H1 (cell line): ENCODE measurements around the gene VPS37C. TPM values are rescaled to one million over a fixed set of nuclear protein-coding genes. Genes with fewer than 3 reads are reported as not detected.

Experiments used
- CREB1 ChIP-seq: IDR thresholded peaks from 2 replicates; pipeline ENCODE4 v1.6.1; 2012; ENCODE audit warnings: inconsistent platforms
- SP4 ChIP-seq: IDR thresholded peaks from 2 replicates; pipeline ENCODE4 v1.6.1; 2012; ENCODE audit warnings: low read length, inconsistent platforms
- polyA plus RNA-seq, 7 experiments: library from polyadenylated mRNA; depleted of rRNA in 3 of 7; stranded (reverse) in 5 of 7; unstranded in 2 of 7; fragments of >200 nt in 5 of 7; fragments of 200-250 nt in 2 of 7; gene quantifications; 1 replicate in 5 of 7; 2 replicates in 1 of 7; 4 replicates in 1 of 7; pipeline versions ENCODE4 v1.2.1 to v1.2.3, GENCODE V29; 2011 to 2013; ENCODE audit warnings: missing spikeins in 2 of 7, mixed read lengths in 2 of 7
- total RNA-seq: library from RNA; stranded (reverse); fragmentation: NEBNext Ultra II Directional; extraction: Animal tissue kit (Norgen Biotek cat#: 25700); gene quantifications from 2 replicates; pipeline ENCODE4 v1.2.1, GENCODE V29; 2021
- TF ChIP-seq, protein P1 (sequence below): fragments of 300-600 bp; sonication (generic); IDR thresholded peaks from 2 replicates; pipeline ENCODE4 v1.7.1; 2012; ENCODE audit warnings: low read length, moderate library complexity, mild to moderate bottlenecking, inconsistent platforms; ENCODE audit not compliant: insufficient replicate concordance
- TF ChIP-seq, protein P2 (sequence below): IDR thresholded peaks from 2 replicates; pipeline ENCODE4 v1.6.1; 2011; ENCODE audit warnings: low read depth, mild to moderate bottlenecking, low read length; ENCODE audit not compliant: insufficient read depth

Gene VPS37C
- total and polyA plus RNA-seq, 2 of the 8 experiments (the other 6 are each of a cell fraction or from before 2014, with no cell fraction given), result 12.9 to 21.0 TPM

DNA sequence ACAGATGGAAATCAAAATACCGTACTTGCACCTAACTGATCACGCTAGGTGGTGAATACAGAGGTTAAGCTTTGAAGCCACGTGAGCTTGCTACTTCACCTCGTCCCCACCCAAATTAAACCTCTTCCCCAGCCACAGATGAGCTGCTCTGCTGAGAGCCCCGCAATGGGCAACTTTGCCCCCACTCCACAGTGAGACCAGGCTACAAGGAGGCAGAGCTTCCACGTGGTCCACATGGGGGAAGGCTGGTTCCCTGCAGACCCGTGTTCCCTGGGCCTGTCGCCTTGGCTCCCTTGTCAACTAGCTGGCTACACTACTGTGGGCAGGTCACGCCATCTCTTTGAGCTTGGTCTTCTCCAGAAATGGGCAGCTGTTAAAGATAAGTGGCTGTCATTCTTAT lies 48.0 kb downstream of the VPS37C start (continued):
- TF ChIP-seq, protein P1, sequence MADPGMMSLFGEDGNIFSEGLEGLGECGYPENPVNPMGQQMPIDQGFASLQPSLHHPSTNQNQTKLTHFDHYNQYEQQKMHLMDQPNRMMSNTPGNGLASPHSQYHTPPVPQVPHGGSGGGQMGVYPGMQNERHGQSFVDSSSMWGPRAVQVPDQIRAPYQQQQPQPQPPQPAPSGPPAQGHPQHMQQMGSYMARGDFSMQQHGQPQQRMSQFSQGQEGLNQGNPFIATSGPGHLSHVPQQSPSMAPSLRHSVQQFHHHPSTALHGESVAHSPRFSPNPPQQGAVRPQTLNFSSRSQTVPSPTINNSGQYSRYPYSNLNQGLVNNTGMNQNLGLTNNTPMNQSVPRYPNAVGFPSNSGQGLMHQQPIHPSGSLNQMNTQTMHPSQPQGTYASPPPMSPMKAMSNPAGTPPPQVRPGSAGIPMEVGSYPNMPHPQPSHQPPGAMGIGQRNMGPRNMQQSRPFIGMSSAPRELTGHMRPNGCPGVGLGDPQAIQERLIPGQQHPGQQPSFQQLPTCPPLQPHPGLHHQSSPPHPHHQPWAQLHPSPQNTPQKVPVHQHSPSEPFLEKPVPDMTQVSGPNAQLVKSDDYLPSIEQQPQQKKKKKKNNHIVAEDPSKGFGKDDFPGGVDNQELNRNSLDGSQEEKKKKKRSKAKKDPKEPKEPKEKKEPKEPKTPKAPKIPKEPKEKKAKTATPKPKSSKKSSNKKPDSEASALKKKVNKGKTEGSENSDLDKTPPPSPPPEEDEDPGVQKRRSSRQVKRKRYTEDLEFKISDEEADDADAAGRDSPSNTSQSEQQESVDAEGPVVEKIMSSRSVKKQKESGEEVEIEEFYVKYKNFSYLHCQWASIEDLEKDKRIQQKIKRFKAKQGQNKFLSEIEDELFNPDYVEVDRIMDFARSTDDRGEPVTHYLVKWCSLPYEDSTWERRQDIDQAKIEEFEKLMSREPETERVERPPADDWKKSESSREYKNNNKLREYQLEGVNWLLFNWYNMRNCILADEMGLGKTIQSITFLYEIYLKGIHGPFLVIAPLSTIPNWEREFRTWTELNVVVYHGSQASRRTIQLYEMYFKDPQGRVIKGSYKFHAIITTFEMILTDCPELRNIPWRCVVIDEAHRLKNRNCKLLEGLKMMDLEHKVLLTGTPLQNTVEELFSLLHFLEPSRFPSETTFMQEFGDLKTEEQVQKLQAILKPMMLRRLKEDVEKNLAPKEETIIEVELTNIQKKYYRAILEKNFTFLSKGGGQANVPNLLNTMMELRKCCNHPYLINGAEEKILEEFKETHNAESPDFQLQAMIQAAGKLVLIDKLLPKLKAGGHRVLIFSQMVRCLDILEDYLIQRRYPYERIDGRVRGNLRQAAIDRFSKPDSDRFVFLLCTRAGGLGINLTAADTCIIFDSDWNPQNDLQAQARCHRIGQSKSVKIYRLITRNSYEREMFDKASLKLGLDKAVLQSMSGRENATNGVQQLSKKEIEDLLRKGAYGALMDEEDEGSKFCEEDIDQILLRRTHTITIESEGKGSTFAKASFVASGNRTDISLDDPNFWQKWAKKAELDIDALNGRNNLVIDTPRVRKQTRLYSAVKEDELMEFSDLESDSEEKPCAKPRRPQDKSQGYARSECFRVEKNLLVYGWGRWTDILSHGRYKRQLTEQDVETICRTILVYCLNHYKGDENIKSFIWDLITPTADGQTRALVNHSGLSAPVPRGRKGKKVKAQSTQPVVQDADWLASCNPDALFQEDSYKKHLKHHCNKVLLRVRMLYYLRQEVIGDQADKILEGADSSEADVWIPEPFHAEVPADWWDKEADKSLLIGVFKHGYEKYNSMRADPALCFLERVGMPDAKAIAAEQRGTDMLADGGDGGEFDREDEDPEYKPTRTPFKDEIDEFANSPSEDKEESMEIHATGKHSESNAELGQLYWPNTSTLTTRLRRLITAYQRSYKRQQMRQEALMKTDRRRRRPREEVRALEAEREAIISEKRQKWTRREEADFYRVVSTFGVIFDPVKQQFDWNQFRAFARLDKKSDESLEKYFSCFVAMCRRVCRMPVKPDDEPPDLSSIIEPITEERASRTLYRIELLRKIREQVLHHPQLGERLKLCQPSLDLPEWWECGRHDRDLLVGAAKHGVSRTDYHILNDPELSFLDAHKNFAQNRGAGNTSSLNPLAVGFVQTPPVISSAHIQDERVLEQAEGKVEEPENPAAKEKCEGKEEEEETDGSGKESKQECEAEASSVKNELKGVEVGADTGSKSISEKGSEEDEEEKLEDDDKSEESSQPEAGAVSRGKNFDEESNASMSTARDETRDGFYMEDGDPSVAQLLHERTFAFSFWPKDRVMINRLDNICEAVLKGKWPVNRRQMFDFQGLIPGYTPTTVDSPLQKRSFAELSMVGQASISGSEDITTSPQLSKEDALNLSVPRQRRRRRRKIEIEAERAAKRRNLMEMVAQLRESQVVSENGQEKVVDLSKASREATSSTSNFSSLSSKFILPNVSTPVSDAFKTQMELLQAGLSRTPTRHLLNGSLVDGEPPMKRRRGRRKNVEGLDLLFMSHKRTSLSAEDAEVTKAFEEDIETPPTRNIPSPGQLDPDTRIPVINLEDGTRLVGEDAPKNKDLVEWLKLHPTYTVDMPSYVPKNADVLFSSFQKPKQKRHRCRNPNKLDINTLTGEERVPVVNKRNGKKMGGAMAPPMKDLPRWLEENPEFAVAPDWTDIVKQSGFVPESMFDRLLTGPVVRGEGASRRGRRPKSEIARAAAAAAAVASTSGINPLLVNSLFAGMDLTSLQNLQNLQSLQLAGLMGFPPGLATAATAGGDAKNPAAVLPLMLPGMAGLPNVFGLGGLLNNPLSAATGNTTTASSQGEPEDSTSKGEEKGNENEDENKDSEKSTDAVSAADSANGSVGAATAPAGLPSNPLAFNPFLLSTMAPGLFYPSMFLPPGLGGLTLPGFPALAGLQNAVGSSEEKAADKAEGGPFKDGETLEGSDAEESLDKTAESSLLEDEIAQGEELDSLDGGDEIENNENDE, result no peak
- no peak for TF ChIP-seq SP4
- TF ChIP-seq, protein P2, sequence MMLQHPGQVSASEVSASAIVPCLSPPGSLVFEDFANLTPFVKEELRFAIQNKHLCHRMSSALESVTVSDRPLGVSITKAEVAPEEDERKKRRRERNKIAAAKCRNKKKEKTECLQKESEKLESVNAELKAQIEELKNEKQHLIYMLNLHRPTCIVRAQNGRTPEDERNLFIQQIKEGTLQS, result no peak
- no peak for TF ChIP-seq CREB1
